ENCODE data around the gene CMTM2.

GRCh38 chr16:66538910-66539309 lies 40.4 kb upstream of the CMTM2 start:
- TF ChIP-seq EZH2 (IDR thresholded peaks at IDR 0.05; ENCODE audit: insufficient read depth, poor library complexity, severe bottlenecking) (no peak), EZH2phosphoT487 (IDR thresholded peaks at IDR 0.05; ENCODE audit: insufficient read depth, low read depth) (no peak)

Data from GM23248 (cell line).